A549 treated with DMSO at 1 μM for 4 hours (cell line): ENCODE measurements around the gene LRRC75B. TPM values are rescaled to one million over a fixed set of nuclear protein-coding genes. Genes with fewer than 3 reads are reported as not detected.

ENCODE experiments used
- total RNA-seq: library from RNA; stranded (reverse); fragments of 200-300 nt; extraction: Qiagen RNA extraction; gene quantifications from 5 replicates; pipeline ENCODE4 v1.2.3, GENCODE V29; 2022; ENCODE audit warnings: low read depth

Gene LRRC75B, protein sequence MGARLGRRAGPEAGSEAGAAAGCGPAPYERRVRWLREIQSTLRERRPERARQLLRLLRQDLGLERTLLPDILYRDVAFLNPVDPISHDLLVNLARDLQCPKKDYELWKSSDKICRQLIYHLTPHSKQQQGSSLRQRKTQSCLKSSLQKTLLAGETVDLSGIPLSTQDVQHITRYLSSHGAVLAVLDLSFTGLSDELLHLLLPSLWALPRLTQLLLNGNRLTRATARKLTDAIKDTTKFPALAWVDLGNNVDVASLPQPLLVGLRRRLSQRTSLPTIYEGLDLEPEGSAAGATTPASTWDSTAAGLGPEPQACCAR
- 5.8 to 8.8 TPM (median 7.7 TPM) in 5 replicates for total RNA-seq

DNA sequence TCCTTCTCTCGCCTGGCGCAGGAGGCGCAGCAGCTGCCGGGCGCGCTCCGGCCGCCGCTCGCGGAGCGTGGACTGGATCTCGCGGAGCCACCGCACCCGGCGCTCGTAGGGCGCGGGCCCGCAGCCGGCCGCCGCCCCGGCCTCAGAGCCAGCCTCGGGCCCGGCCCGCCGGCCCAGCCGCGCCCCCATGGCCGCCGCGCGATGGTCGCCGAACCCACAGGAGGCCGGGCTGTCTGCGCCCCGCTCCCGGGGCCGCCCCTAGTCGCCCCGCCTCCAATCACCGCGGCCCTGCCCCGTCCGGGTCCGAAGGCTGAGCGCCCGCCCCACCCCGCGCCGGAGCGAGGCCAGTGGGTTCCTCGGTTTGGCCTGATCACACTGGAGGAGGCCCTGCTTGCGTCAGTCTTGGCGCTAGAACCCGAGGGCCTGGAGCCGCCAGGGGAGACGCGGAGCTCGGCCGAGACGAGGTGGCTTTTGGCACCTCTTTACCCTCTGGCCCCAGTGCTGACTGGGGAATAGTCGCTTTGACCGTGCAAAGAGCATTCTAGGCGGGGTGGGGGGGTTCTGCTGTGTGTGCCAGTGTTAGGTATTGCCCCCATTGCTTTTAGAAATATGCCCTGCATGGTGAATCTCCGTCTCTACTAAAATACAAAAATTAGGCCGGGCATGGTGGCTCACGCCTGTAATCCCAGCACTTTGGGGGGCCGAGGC, at the start of gene LRRC75B:
Gene LRRC75B, minus strand, starts transcription at position 223 of the 708 bp plus-strand sequence. Its CDS starts 34 bp downstream, at position 189.

DNA sequence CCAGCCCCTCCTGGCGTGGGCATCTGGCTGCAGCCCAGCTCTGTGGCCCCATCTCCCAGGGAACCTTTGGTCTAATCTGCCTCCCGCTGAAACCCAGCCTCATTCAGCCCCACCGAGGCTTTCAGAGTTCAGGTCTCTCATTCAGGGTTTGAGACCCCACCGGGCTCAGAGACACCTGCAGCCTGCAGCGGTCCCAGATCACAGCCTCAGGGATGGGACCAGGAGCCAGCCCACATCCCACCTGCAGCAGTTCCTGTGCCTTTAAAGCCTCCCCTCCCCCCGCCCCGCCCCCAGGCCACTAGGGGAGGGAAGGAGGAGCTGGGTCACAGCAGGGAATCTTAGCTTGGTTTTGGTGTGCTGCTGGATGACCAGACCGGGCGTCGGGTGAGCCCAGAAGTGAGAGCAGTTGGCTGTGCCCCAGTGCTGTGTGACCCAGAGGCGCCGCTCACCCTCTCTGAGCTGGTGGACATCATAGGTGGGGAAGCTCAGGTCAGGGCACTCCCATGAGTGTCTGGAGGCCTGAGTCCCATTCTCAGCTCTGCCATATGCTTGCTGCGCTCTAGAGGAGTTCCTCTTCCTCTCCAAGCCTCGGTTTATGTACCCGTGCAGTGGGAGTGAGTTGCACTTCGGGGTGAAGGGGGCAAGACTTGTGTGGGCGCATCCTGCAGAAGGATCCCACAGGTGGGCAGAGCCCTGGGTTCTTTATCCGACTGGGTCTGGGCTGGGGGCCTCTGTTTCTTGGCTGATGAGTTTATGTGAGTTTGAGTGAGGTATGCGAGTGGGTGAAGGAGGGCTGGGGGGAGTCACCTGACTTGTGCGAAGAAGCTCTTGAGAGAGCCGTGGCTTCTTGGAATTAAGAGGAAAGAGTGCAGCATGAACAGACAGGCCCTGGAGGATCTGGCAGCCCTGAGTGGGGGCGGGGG, 10.2 kb upstream of the LRRC75B start, which contains the start of gene GGT1:
Gene GGT1, plus strand, starts transcription at position 347 of the 923 bp plus-strand sequence. CDS start 7,889 bp downstream, outside the sequence.

GRCh38 chr22:24555165-24556039, 37.5 kb downstream of the LRRC75B start, which contains the start of gene SNRPD3:
Gene SNRPD3 (plus strand): TSS chr22:24555999. CDS start chr22:24557675, 1,676 bp downstream.

DNA sequence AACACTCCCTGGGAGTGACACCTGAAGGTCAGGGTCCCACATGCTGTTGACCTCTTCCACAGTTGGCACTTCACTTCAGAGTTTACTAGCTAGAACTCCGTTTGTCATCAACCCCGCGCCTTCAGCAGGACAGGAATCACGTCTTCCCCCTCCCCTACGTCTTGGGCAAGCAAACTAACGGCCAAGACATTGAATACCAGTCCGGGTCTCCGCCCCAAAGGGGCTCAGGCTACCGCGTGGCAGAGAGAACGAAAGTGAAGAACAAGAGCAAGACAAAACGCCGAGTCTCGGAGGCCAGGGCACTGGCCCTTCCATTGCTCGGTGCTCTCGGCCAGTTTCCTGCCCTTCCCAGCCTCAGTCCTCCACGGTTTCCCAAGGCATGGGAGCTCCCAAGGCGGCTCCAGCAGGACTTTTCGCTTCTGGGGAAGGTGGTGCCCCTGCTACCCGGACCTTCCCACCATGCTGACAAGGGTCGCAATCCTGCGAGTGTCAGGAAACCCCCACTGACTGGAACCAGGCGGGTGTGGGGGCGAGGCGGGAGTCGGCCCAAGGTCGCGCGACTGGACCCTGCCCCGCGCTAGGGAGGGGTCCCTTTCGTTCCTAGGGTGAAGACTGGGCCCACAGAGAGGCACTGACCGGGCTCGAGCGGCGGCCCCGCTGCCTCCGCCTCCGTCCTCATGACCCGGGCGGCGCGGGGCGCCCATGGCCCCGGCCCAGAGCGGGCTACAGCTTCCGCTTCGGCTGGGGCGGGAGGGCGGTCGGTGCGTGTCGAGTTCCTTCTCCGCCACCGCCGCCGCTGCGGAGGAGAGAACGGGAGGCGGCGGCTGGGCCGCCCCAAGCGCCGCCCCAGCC, 38.3 kb downstream of the LRRC75B start, which contains the start of gene GUCD1:
Gene GUCD1, minus strand, starts transcription at position 826 of the 852 bp plus-strand sequence. Its CDS starts 147 bp downstream, at position 679.

Other genes starting within 250 kb of the LRRC75B start
- gene ADORA2A, start 165.5 kb downstream of the LRRC75B start, total RNA-seq: 0.83 to 1.3 TPM (median 0.98 TPM) in 5 replicates
- not detected in 5 replicates for gene UPB1, start 97.7 kb downstream of the LRRC75B start, total RNA-seq
- 46.2 to 63.5 TPM (median 49.2 TPM) in 5 replicates for gene GUCD1, start 37.9 kb downstream of the LRRC75B start, total RNA-seq
- gene SNRPD3, start 37.1 kb downstream of the LRRC75B start, total RNA-seq: 142 to 224 TPM (median 144 TPM) in 5 replicates
- gene GGT1, start 10.1 kb upstream of the LRRC75B start, total RNA-seq: 100 to 117 TPM (median 105 TPM) in 5 replicates
- not detected in 5 replicates for gene PIWIL3, start 181.6 kb upstream of the LRRC75B start, total RNA-seq
- 0.21 to 0.95 TPM (median 0.32 TPM) in 5 replicates for gene SGSM1, start 213.1 kb upstream of the LRRC75B start, total RNA-seq